GM21723 (cell line): ENCODE measurements around the gene UBA6.
"Not testable (repeated sequence)": the region's sequence is repeated elsewhere in the genome, so short reads cannot be mapped to it uniquely, and the experiment has no call there.

Source experiments
- ATAC-seq: cut with Tn5 transposase; IDR thresholded peaks from one replicate; pipeline ENCODE4 v1.9.1; 2021; ENCODE audit warnings: mild to moderate bottlenecking, moderate library complexity; ENCODE audit not compliant: unreplicated experiment

UBA6 gene

DNA sequence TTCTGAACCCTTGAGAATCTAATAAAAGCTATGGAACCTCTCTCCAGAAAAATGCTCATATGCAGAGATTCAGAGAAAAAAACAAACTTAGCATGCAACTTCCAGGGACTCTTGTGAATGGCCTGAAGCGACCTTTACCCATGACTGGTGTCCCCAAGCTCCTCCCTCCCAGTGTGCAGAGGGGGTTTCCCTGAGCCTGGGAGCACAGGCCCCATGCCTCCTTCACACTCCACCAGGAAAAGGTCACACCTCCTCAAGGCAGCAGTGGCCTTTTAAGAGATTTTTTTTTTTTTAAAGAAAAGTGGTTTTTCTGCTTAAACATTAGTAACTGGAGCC, 13.3 kb upstream of the UBA6 start:
- ATAC-seq = peak; percentile 65

- no peak for ATAC-seq
These were observed 12.7 kb upstream of the UBA6 start for GRCh38 chr4:67713529-67714247.

- ATAC-seq = no peak
These were observed 11.9 kb upstream of the UBA6 start for GRCh38 chr4:67712650-67713528.

DNA sequence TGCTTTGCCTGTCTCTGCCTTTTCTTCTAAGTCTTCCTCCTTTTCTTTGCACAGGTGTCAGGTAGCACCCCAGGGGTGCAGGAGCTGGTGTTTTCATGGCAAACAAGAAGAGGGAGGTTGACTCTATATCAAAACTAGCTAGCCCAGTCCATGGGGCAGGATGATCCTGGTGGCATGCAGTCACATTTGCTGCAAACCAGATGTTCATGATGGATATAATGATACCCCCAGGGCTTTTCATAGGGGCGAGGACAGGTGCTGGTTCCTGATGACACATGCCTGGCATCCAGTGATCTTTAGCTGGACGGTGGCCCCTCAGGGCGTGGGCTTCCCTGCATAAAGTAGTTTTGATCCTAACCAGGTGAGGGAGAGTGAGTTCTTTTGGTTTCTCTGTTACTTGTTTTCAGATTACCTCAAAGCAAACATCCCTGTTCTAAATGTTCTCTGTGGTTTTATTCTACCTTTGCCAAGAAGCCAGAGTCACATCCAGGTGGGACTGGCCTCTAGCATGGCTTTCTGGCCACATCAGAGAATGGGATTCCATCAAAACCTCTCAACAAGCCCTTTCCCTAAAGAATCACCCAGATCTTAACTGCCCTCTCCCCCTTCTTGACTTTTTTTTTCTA, 11.2 kb upstream of the UBA6 start:
- no peak for ATAC-seq

GRCh38 chr4:67706682-67707081, 5.7 kb upstream of the UBA6 start:
- not testable (repeated sequence) for ATAC-seq

DNA sequence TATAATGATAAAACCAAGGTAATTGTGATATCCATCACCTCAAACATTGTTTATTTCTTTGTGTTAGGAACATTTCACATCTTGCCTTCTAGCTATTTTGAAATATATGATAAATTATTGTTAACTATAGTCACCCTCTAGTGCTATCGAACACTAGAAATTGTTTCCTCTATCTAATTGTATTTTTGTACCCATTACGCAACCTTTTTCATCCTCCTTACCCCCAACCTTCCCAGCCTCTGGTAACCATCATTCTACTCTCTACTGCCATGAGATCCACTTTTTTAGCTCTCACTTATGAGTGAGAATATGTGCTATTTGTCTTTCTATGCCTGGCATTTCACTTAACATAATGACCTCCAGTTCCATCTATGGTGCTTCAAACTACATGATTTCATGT, 3.9 kb upstream of the UBA6 start:
- ATAC-seq = no peak

DNA sequence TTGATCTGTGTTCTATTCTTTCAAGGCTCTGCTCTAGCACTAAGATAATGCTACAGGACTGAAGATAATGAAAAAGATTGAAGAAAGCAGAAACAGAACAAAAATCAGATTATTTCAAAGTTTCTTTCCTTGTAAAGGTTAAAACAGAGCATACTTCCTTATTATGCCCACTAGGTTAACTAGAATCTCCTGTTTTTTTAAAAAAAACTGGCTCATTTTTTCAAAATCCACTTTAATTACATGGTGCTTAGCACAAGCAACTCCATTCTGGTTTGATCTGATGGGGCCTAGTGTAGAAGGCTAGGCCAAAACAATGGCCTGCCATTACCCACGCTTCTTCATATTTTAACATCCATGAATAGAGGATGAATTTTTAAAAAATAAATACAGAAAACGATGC, 1.2 kb upstream of the UBA6 start:
- no peak for ATAC-seq

DNA sequence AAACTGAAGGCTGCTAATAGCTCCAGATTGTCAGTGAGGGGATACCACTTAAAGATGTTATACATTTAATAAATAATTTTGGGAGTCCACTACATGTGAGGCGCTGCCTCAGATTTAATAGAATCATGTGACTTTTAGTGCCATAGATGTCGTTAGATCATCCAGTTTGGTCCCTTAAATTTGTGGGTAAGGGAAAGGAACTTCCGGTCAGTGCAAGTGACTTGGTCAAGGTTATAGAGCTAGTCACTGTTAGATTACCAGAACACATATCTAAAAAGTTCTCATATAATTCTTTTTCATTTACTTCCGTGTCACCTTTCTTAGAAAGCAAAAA, 529 bp upstream of the UBA6 start:
- no peak for ATAC-seq

DNA sequence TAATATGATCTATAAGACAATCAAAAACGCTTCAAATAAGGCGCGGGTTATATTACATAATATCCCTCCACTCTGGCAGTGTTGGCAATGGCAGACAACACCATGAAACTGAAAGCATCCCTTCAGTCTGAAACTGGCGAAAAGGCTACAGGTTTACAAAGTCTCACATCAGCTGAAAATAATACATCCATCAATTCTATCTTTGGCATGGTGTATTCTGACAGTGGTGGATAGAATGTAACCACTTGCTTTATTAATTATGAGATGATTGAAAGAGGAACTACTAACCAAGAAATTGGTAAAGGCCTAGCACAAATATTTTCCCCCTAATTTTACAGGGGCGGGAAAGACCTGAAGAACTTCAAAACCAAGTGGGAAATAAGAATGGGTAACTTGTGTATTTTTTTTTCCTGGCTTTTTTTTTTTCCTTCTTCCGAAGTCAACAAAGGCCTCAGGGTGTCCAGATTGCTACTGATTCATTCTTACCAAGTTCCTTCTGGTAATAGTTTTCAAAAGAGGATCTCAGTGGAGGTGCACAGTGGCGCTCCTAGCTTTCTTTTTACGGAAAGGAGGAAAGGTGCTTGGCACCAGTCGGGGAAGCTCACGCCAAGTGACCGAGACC, 728 bp downstream of the UBA6 start:
- peak; percentile 12 for ATAC-seq

DNA sequence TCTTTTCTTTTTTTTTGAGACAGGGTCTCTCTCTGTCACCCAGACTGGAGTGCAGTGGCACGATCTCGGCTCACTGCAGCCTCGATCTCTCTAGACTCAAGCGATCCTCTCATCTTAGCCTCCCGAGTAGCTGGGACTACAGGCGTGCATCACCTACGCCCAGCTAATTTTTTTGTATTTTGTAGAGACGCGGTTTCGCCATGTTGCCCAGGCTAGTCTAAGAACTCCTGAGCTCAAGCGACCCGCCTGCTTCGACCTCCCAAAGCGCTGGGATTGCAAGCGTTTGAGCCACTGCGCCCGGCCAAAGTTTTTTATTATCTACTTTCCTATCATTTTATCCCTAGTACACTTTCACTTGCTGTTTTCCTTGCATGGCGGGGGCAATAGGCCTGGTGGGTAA, 1.4 kb downstream of the UBA6 start:
- no peak for ATAC-seq

DNA sequence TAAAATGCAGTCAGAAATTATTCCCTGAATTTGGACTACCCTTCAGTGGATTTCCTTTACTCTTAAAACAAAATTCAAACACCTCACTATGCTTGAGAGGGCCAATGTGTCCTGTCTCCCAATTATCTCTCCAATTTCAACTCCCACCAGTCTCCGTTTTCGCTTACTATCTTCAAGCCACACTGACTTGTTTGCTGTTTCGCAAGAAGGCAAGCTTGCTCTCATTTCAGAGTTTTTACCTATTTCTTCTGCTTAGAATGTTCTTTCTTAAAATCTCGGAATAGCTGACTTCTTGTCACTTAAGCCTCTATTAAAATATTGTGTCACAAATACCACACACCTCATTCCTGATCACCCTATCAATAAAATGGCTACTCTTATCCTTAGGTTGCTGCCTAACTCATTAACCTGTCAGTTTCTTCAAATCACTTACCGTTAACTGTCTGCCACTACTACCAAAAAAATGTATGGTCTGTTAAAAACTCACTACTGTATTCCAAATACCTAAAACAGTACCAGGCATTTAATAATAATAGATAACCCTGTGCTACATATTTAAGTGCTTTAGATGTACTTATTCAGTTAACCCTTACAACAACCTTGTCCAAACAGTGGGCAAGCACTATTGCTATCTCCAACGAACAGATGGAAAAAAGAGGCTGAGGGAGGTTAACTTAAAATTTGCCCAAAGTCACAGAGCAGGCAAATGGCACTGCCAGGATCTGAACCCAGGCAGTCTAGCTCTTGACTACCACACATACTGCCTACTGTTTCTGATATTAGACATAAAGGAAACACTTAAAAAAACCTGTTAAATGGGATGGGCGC, 2.9 kb downstream of the UBA6 start:
- no peak for ATAC-seq

GRCh38 chr4:67696061-67696460, 4.9 kb downstream of the UBA6 start:
- ATAC-seq = no peak

GRCh38 chr4:67694662-67695061, 6.3 kb downstream of the UBA6 start:
- ATAC-seq = no peak

GRCh38 chr4:67691328-67691727, 9.6 kb downstream of the UBA6 start:
- no peak for ATAC-seq

DNA sequence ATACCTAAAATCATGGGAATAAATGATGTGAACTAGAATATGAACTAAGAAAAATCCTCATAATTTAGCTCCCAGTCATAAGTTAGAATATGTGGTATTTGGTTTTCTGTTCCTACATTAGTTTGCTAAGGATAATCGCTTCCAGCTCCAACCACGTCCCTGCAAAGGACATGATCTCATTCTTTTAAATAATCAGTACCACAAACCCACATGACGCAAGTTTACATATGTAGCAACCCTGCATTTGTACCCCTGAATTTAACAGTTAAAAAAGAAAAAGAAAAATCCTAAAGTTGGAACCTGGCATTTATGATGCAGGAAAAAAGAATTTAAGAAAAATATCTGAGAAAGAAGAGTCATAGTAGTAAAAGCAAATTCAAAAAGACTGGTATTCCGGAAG, 13.3 kb downstream of the UBA6 start:
- no peak for ATAC-seq

DNA sequence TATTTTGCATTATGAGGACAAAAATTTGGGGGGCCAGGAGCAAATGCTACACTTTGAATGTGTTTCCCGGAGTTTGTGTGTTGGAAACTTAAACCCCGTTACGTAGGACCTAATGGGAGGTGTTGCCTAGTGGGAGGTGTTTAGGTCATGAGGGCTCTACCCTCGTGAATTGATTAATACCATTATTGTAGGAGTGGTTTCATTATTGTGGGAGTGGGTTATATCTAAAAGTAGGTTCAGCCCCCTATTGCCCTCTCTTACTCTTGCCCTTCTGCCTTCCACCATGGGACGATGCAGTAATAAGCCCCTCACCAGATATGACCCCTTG, 15.5 kb downstream of the UBA6 start:
- ATAC-seq = no peak

- no peak for ATAC-seq
These were observed 16.0 kb downstream of the UBA6 start for GRCh38 chr4:67684839-67685531.

GRCh38 chr4:67682266-67682665, 18.7 kb downstream of the UBA6 start:
- no peak for ATAC-seq

GRCh38 chr4:67680581-67681222, 20.3 kb downstream of the UBA6 start:
- no peak for ATAC-seq

GRCh38 chr4:67678612-67679011, 22.3 kb downstream of the UBA6 start:
- ATAC-seq = no peak
